ENCODE measurements around the gene ZNF831. TPM values are rescaled to one million over a fixed set of nuclear protein-coding genes. Genes with fewer than 3 reads are reported as not detected.

Gene ZNF831
- total RNA-seq, 1 experiment from 2014 or later = not detected

GRCh38 chr20:59195316-59195993 is 31.8 kb downstream of the ZNF831 start:
- no TSS peak for BruUV-seq (replicated peaks)
- DNase-seq = no peak
- TF ChIP-seq CTCF (IDR thresholded peaks at IDR 0.05; ENCODE audit: unreplicated experiment) = no peak
- intact Hi-C loops (cut with micrococcal nuclease; ENCODE audit: unreplicated experiment) = no loop called here
- no peaks in the 10 kb centered on the region for H3K9me3 Mint-ChIP-seq (ENCODE audit: low read depth, unreplicated experiment)
- no peaks in the 10 kb centered on the region for H3K36me3 Mint-ChIP-seq (ENCODE audit: insufficient read depth, unreplicated experiment)
- H3K4me1 Mint-ChIP-seq (ENCODE audit: low read depth, unreplicated experiment) = no peaks in the 10 kb centered on the region
- no peak overlapping the region for H3K4me3 Mint-ChIP-seq (ENCODE audit: low read depth, unreplicated experiment)
- CTCF ChIA-PET = interaction anchor here (0.6 kb wide), 1 partner anchor 204 kb away, joined by 3 read pairs; no protein-coding TSS in a partner anchor
- H3K27ac Mint-ChIP-seq (ENCODE audit: unreplicated experiment) = no peak overlapping the region
- peaks cover 85% of the 10 kb centered on the region for H3K27me3 Mint-ChIP-seq (ENCODE audit: unreplicated experiment)

DNA sequence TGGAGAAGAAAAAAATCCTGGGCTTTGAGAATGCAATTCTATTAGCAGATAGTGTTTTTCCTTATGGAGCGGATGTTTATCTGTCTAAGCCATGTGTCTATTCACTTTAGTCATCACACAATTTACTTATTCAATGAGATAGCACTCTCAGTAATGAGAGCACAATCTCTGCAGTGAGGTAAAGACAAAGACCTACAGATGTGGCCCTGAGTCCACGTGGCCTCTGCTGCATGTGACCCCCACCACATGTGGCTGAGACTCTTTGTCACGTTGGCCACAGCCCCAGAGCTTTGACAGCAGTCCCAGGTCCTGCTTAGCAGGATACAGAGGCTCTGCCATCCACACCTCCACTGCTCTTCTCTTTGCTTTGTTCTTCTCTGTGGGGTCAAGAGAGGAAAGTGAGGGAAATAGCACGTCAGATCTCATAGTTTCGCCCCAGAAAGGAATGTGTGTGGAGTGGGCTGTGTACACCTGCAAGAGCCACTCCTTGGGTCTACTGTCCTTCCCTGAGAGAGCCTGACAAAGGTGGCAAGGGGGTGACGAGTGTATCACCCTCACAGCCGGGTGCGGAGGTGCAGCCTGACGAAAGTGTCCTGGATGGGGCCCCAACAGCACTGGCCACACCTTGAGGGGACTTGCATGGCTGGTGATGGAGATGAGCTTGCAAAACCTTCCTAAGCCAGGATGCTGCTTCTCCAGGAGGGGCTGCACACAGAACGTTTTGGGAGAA is 40.7 kb downstream of the ZNF831 start:
- H3K27ac Mint-ChIP-seq (ENCODE audit: unreplicated experiment) = no peak overlapping the region
- intact Hi-C loops (cut with micrococcal nuclease; ENCODE audit: unreplicated experiment) = no loop called here
- peaks cover 80% of the 10 kb centered on the region for H3K27me3 Mint-ChIP-seq (ENCODE audit: unreplicated experiment)
- no peak for TF ChIP-seq CTCF (IDR thresholded peaks at IDR 0.05; ENCODE audit: unreplicated experiment)
- H3K36me3 Mint-ChIP-seq (ENCODE audit: insufficient read depth, unreplicated experiment) = no peaks in the 10 kb centered on the region
- no peak overlapping the region for H3K4me3 Mint-ChIP-seq (ENCODE audit: low read depth, unreplicated experiment)
- no peak for DNase-seq
- CTCF ChIA-PET = interaction anchor here (0.6 to 1.0 kb wide), 2 partner anchors 18 to 134 kb away, joined by 3 read pairs; no protein-coding TSS in a partner anchor
- no peaks in the 10 kb centered on the region for H3K9me3 Mint-ChIP-seq (ENCODE audit: low read depth, unreplicated experiment)
- BruUV-seq (replicated peaks) = no TSS peak
- no peaks in the 10 kb centered on the region for H3K4me1 Mint-ChIP-seq (ENCODE audit: low read depth, unreplicated experiment)

DNA sequence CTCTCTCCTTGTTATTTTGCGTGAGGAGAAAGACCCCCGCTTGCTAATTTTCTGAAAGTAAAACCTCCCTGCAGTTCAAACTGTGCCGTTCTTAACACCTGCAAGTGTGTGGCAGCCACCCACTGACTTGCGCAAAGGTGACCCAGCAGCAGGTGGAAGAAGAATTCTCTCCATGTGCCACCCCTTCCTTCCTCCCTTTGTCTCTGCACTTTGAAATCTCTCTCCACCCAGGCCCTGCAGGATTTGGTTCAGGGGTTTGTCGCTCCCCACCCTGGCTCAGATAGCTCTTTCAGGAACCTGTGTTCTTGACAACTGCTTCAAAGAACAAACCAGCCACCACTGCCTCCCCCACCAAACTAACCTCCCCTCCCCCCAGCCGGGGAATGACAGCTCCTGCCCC is 41.4 kb downstream of the ZNF831 start:
- Mint-ChIP-seq H3K4me3 (ENCODE audit: low read depth, unreplicated experiment) (no peak overlapping the region), H3K27me3 (ENCODE audit: unreplicated experiment) (peaks cover 80% of the 10 kb centered on the region), H3K36me3 (ENCODE audit: insufficient read depth, unreplicated experiment) (no peaks in the 10 kb centered on the region), H3K27ac (ENCODE audit: unreplicated experiment) (no peak overlapping the region), H3K9me3 (ENCODE audit: low read depth, unreplicated experiment) (no peaks in the 10 kb centered on the region), H3K4me1 (ENCODE audit: low read depth, unreplicated experiment) (no peaks in the 10 kb centered on the region)
- no peak for TF ChIP-seq CTCF (IDR thresholded peaks at IDR 0.05; ENCODE audit: unreplicated experiment)
- BruUV-seq (replicated peaks) = no TSS peak
- no peak for DNase-seq
- CTCF ChIA-PET = interaction anchor here (0.6 kb wide), 1 partner anchor 134 kb away, joined by 3 read pairs; no protein-coding TSS in a partner anchor
- intact Hi-C loops (cut with micrococcal nuclease; ENCODE audit: unreplicated experiment) = loop anchor here (5.0 kb wide), 1 partner anchor 118 kb away; no protein-coding TSS in a partner anchor

DNA sequence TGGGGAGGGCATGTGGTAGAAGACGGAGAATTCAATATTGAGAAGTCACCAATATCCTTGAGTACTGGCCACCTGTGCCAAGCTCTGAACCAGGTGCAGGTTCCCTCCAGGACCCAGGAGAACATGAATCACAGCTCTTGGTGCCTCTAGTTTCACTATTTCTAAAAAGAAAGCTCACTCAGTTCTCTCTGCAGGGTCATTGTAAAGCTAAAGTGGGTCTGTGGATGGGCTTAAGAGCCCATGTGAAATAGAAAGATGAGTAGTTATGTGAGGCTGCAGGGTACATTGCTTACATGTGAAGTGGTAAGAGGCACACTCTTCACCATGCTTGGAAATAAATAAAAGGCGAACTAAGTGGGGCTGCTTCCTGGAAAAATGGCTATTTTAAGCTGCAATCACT is 43.6 kb downstream of the ZNF831 start:
- intact Hi-C loops (cut with micrococcal nuclease; ENCODE audit: unreplicated experiment) = loop anchor here (5.0 kb wide), 1 partner anchor 120 kb away; no protein-coding TSS in a partner anchor
- no peak for TF ChIP-seq CTCF (IDR thresholded peaks at IDR 0.05; ENCODE audit: unreplicated experiment)
- Mint-ChIP-seq H3K4me3 (ENCODE audit: low read depth, unreplicated experiment) (no peak overlapping the region), H3K4me1 (ENCODE audit: low read depth, unreplicated experiment) (no peaks in the 10 kb centered on the region), H3K9me3 (ENCODE audit: low read depth, unreplicated experiment) (no peaks in the 10 kb centered on the region), H3K27me3 (ENCODE audit: unreplicated experiment) (peaks cover 89% of the 10 kb centered on the region), H3K36me3 (ENCODE audit: insufficient read depth, unreplicated experiment) (no peaks in the 10 kb centered on the region), H3K27ac (ENCODE audit: unreplicated experiment) (no peak overlapping the region)
- BruUV-seq (replicated peaks) = no TSS peak
- no peak for DNase-seq
- CTCF ChIA-PET = interaction anchor here (0.5 to 1.9 kb wide), 5 partner anchors 9 to 337 kb away, joined by 3 to 9 read pairs (median 5); no protein-coding TSS in a partner anchor
